Neuronal stem cell (in vitro differentiated cells): ENCODE results near the gene UBA52.

Experiments
- DNase-seq: peaks from one replicate; pipeline ENCODE4 v3.0.0-alpha.2; 2013; ENCODE audit warnings: low spot score
- H2AFZ ChIP-seq: one replicate; pipeline ENCODE4 v1.6.1; 2013; ENCODE audit warnings: mild to moderate bottlenecking, low read length, inconsistent platforms
- H2AK5ac ChIP-seq: 2 replicates; pipeline ENCODE4 v1.6.1; 2013; ENCODE audit warnings: low read depth, mild to moderate bottlenecking, inconsistent platforms, low read length, moderate library complexity, mixed read lengths
- H2BK120ac ChIP-seq: 2 replicates; pipeline ENCODE4 v1.6.1; 2013; ENCODE audit warnings: low read depth, mild to moderate bottlenecking, inconsistent platforms, low read length, moderate library complexity, mixed read lengths
- H2BK12ac ChIP-seq: one replicate; pipeline ENCODE4 v1.6.1; 2013; ENCODE audit warnings: low read length, inconsistent platforms
- H2BK15ac ChIP-seq: 2 replicates; pipeline ENCODE4 v1.6.1; 2013; ENCODE audit warnings: mild to moderate bottlenecking, low read length, inconsistent platforms, mixed read lengths
- H2BK5ac ChIP-seq: one replicate; pipeline ENCODE4 v1.6.1; 2013; ENCODE audit warnings: inconsistent platforms, mild to moderate bottlenecking, low read length, moderate library complexity
- H3K14ac ChIP-seq: one replicate; pipeline ENCODE4 v1.6.1; 2013; ENCODE audit warnings: low read length, inconsistent platforms
- H3K18ac ChIP-seq: 2 replicates; pipeline ENCODE4 v1.6.1; 2013; ENCODE audit warnings: low read length, inconsistent platforms
- H3K23ac ChIP-seq: 2 replicates; pipeline ENCODE4 v1.6.1; 2013; ENCODE audit warnings: low read depth, mild to moderate bottlenecking, mixed read lengths, low read length, inconsistent platforms; ENCODE audit not compliant: poor library complexity
- H3K27ac ChIP-seq: replicated peaks from 3 replicates; pipeline ENCODE4 v1.5.1; 2013; ENCODE audit warnings: low read length, inconsistent platforms
- H3K27me3 ChIP-seq, 3 experiments: 2 replicates each; pipeline ENCODE4 v1.6.1; 2013; ENCODE audit warnings: low read length in 3 of 3, mild to moderate bottlenecking in 2 of 3, inconsistent platforms in 1 of 3, low read depth in 1 of 3, mixed read lengths in 1 of 3, moderate library complexity in 1 of 3; ENCODE audit not compliant: control insufficient read depth in 3 of 3, insufficient read depth in 3 of 3
- H3K36me3 ChIP-seq, 2 donors: replicated peaks in 1 of 2; 2 replicates each; pipeline ENCODE4 v1.6.1; 2013; ENCODE audit warnings: low read length in 2 of 2; ENCODE audit not compliant: control insufficient read depth in 2 of 2, insufficient read depth in 2 of 2
- H3K4ac ChIP-seq: 2 replicates; pipeline ENCODE4 v1.6.1; 2013; ENCODE audit warnings: inconsistent platforms, mild to moderate bottlenecking, low read length, moderate library complexity
- H3K4me1 ChIP-seq, 2 donors: 1 replicate in 1 of 2; 2 replicates in 1 of 2; pipeline ENCODE4 v1.6.1; 2013; ENCODE audit warnings: low read length in 2 of 2, low read depth in 1 of 2; ENCODE audit not compliant: control insufficient read depth in 2 of 2, insufficient read depth in 1 of 2
- H3K4me2 ChIP-seq: one replicate; pipeline ENCODE4 v1.6.1; 2013; ENCODE audit warnings: mild to moderate bottlenecking, low read length, inconsistent platforms; ENCODE audit not compliant: insufficient read depth, poor library complexity, severe bottlenecking
- H3K4me3 ChIP-seq, 2 donors: 2 replicates each; pipeline ENCODE4 v1.5.1; 2013; ENCODE audit warnings: low read length in 2 of 2, mild to moderate bottlenecking in 2 of 2, inconsistent platforms in 1 of 2, moderate library complexity in 1 of 2
- H3K79me1 ChIP-seq: one replicate; pipeline ENCODE4 v1.6.1; 2013; ENCODE audit warnings: low read depth, mild to moderate bottlenecking, inconsistent platforms, low read length, moderate library complexity
- H3K9ac ChIP-seq: one replicate; pipeline ENCODE4 v1.6.1; 2013; ENCODE audit warnings: mild to moderate bottlenecking, low read depth, low read length, inconsistent platforms; ENCODE audit not compliant: poor library complexity
- H3K9me3 ChIP-seq, 2 donors: replicated peaks in 1 of 2; 2 replicates each; pipeline versions ENCODE3 to v1.6.1; 2013; ENCODE audit warnings: low read length in 2 of 2, mild to moderate bottlenecking in 2 of 2, inconsistent platforms in 1 of 2, low read depth in 1 of 2, mixed read lengths in 1 of 2, moderate library complexity in 1 of 2; ENCODE audit not compliant: control insufficient read depth in 2 of 2, insufficient read depth in 1 of 2
- H4K8ac ChIP-seq: one replicate; pipeline ENCODE4 v1.6.1; 2013; ENCODE audit warnings: low read depth, mild to moderate bottlenecking, inconsistent platforms, low read length, moderate library complexity
- H4K91ac ChIP-seq: one replicate; pipeline ENCODE4 v1.6.1; 2013; ENCODE audit warnings: low read length, low read depth, mild to moderate bottlenecking, inconsistent platforms; ENCODE audit not compliant: poor library complexity
- WGBS, 2 donors: extraction: QIAGEN DNeasy Blood & Tissue Kit; methylation state at CpG; one replicate each; pipeline ENCODE4 v1.1.7; 2013; ENCODE audit warnings: missing lambda C conversion rate in 2 of 2, mixed read lengths in 1 of 2; ENCODE audit not compliant: insufficient read length in 2 of 2, insufficient replicate concordance in 1 of 2; ENCODE audit errors: extremely low coverage in 2 of 2; 5-methylcytosine and 5-hydroxymethylcytosine counted together

The UBA52 gene

DNA sequence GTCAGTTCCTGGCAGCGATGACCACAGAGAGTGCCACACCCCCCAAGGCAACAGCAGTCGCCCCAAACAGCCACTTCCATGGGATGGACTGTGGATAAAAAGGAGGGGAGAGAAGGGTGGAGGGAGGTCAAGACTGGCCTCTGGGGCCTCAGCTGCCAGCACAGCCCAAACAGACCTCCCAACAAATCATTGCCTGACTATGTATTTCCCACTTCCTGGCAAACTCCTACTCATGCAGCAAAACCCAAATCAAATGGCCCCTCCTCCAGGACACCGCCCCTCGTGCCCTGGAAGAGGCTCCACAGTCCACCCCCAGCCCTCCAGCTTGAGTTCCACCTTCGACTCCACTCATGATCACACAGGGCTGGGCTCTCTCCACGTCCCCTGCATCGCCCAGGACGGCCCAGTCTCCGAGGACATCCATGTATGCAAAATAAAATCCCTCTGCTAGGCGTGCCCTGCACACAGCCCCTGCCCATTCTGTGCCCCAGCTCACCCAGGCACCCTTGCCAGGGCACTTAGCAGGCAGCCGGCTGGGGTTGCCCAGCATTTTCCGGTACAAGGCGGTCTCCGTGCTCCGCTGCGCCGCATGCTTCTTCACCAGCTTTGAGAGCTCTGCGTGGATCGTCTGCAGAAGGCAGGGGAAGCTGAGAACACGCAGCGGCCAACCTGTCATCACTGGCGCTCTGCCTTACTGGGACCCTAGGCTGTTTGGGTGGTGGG is 39.3 kb upstream of the UBA52 start:
- no peak for DNase-seq
- Histone ChIP-seq H4K91ac (no peak overlapping the region), H3K4ac (no peak overlapping the region), H2AK5ac (no peak overlapping the region), H2BK120ac (no peak overlapping the region), H2BK5ac (no peak overlapping the region), H2BK12ac (no peak overlapping the region), H3K9ac (no peak overlapping the region), H2BK15ac (no peak overlapping the region), H3K79me1 (no peaks in the 10 kb centered on the region), H3K23ac (peak overlapping the region; percentile 39), H3K9me3 (peaks cover 0 to 2% of the 10 kb centered on the region in 2 donors), H3K18ac (no peak overlapping the region), H3K4me2 (no peak overlapping the region), H3K36me3 (peaks cover 36 to 46% of the 10 kb centered on the region in 2 donors), H3K14ac (no peak overlapping the region), H3K27ac (no peak overlapping the region), H3K27me3 (no peaks in the 10 kb centered on the region), H3K4me3 (no peak overlapping the region), H2AFZ (no peak overlapping the region), H4K8ac (no peak overlapping the region), H3K4me1 (no peaks in the 10 kb centered on the region)
- WGBS, 2 donors, result no CpG with 5 or more reads among the region's 22 CpGs

GRCh38 chr19:18533058-18533457 is 38.6 kb upstream of the UBA52 start:
- peak overlapping the region; percentile 81 for H3K23ac ChIP-seq
- no peak overlapping the region for H2BK120ac ChIP-seq
- H3K79me1 ChIP-seq, result no peaks in the 10 kb centered on the region
- H2BK15ac ChIP-seq, result no peak overlapping the region
- H2AK5ac ChIP-seq, result no peak overlapping the region
- no peak overlapping the region for H2AFZ ChIP-seq
- no peak overlapping the region for H2BK5ac ChIP-seq
- H3K14ac ChIP-seq, result no peak overlapping the region
- H3K4me1 ChIP-seq, result no peaks in the 10 kb centered on the region
- no peak overlapping the region for H3K4me2 ChIP-seq
- H3K18ac ChIP-seq, result peak overlapping the region; percentile 57
- H4K91ac ChIP-seq, result no peak overlapping the region
- WGBS, 2 donors, result no CpG with 5 or more reads among the region's 4 CpGs
- no peaks in the 10 kb centered on the region for H3K27me3 ChIP-seq
- H3K36me3 ChIP-seq, result peaks cover 42 to 54% of the 10 kb centered on the region in 2 donors
- peaks cover 0 to 2% of the 10 kb centered on the region in 2 donors for H3K9me3 ChIP-seq
- no peak overlapping the region for H4K8ac ChIP-seq
- H3K4ac ChIP-seq, result no peak overlapping the region
- peak overlapping the region in 1 of 2 donors; percentile 21 for H3K4me3 ChIP-seq
- H3K27ac ChIP-seq, result no peak overlapping the region
- H3K9ac ChIP-seq, result peak overlapping the region; percentile 63
- no peak for DNase-seq
- no peak overlapping the region for H2BK12ac ChIP-seq

DNA sequence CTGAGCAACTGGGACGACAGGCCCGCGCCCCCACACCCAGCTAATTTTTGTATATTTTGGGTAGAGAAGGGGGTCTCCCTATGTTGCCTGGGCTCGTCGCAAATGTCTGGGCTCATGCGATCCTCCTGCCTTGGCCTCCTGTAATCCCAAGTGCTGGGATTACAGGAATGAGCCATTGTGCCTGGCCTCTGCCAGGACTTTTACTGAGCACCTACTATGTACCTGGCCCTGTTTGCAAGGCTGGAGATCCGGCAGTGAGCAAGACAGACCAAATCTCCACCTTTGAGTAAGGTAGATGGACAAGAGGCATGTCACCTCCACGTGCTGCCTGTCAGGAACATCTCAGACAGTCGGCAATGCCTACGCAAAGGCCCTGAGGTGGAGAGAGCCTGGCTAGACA is 35.2 kb upstream of the UBA52 start:
- H3K4me2 ChIP-seq, result no peak overlapping the region
- H3K36me3 ChIP-seq, result peaks cover 56 to 80% of the 10 kb centered on the region in 2 donors
- WGBS, 2 donors, result no CpG with 5 or more reads among the region's 10 CpGs
- no peak overlapping the region for H3K23ac ChIP-seq
- no peak overlapping the region for H3K18ac ChIP-seq
- no peak overlapping the region for H3K4ac ChIP-seq
- no peak for DNase-seq
- no peak overlapping the region for H3K4me3 ChIP-seq
- H2BK15ac ChIP-seq, result no peak overlapping the region
- no peaks in the 10 kb centered on the region for H3K27me3 ChIP-seq
- H3K9me3 ChIP-seq, result peaks cover 0 to 2% of the 10 kb centered on the region in 2 donors
- no peak overlapping the region for H3K14ac ChIP-seq
- H4K8ac ChIP-seq, result peak overlapping the region; percentile 99
- H3K79me1 ChIP-seq, result peaks cover 5% of the 10 kb centered on the region
- H2AFZ ChIP-seq, result no peak overlapping the region
- no peak overlapping the region for H4K91ac ChIP-seq
- no peak overlapping the region for H3K9ac ChIP-seq
- H2BK12ac ChIP-seq, result peak overlapping the region; percentile 49
- H2BK5ac ChIP-seq, result no peak overlapping the region
- no peaks in the 10 kb centered on the region for H3K4me1 ChIP-seq
- no peak overlapping the region for H3K27ac ChIP-seq
- no peak overlapping the region for H2BK120ac ChIP-seq
- no peak overlapping the region for H2AK5ac ChIP-seq

GRCh38 chr19:18537431-18537830 is 34.2 kb upstream of the UBA52 start:
- Histone ChIP-seq H3K27me3 (no peaks in the 10 kb centered on the region), H2AK5ac (peak overlapping the region; percentile 28), H2BK5ac (no peak overlapping the region), H4K91ac (no peak overlapping the region), H3K9ac (no peak overlapping the region), H3K23ac (no peak overlapping the region), H2BK120ac (no peak overlapping the region), H3K27ac (no peak overlapping the region), H3K18ac (peak overlapping the region; percentile 28), H2BK15ac (no peak overlapping the region), H3K79me1 (peaks cover 10% of the 10 kb centered on the region), H3K36me3 (peaks cover 50 to 77% of the 10 kb centered on the region in 2 donors), H3K4me1 (peaks cover under 1 to 2% of the 10 kb centered on the region in 2 donors), H2BK12ac (no peak overlapping the region), H4K8ac (no peak overlapping the region), H3K9me3 (peaks cover 0 to 2% of the 10 kb centered on the region in 2 donors), H2AFZ (no peak overlapping the region), H3K4me3 (no peak overlapping the region), H3K4me2 (no peak overlapping the region), H3K4ac (no peak overlapping the region), H3K14ac (no peak overlapping the region)
- no CpG with 5 or more reads among the region's 17 CpGs for WGBS, 2 donors
- no peak for DNase-seq
